Endothelial cell of umbilical vein (primary cell): ENCODE data around the gene C6orf132. TPM values are rescaled to one million over a fixed set of nuclear protein-coding genes. Genes with fewer than 3 reads are reported as not detected.

Experiments used
- BruUV-seq: library from RNA; stranded (reverse); fragments of 400-500 nt; replicated peaks from 2 replicates; lab custom pipeline; 2021; lab: Mats Ljungman, UMichigan
- CTCF ChIA-PET: fragments of 300-600, 350-600 bp; sonication (Branson Sonifier 250); formaldehyde crosslinking; loops from one replicate; lab custom pipeline; 2021; ENCODE audit warnings: antibody characterized with exemption, inconsistent platforms; lab: Charles Lee
- POLR2A ChIA-PET: fragments of 300-600, 350-600 bp; sonication (Branson Sonifier 250); formaldehyde crosslinking; loops from one replicate; lab custom pipeline; 2021; ENCODE audit warnings: antibody characterized with exemption, inconsistent platforms; lab: Charles Lee
- DNase-seq: peaks from one replicate; pipeline ENCODE4 v3.0.0-alpha.2; 2011; ENCODE audit warnings: low read depth, low spot score
- FAIRE-seq: peaks from 2 replicates; lab custom pipeline; 2011; peaks lifted over from hg19 to GRCh38; lab: Jason Lieb, UNC
- H2AFZ ChIP-seq: 2 replicates; pipeline ENCODE4 v1.6.0; 2012; ENCODE audit warnings: low read depth, low read length, control low read depth, inconsistent platforms
- H3K27ac ChIP-seq: 2 replicates; pipeline ENCODE4 v1.5.1; 2011; ENCODE audit warnings: low read depth, mild to moderate bottlenecking, control low read depth, low read length, moderate library complexity; ENCODE audit not compliant: insufficient read depth
- H3K27me3 ChIP-seq, 2 experiments: 2 replicates each; pipeline versions ENCODE4 v1.6.0 to v1.6.1; 2011; ENCODE audit warnings: low read length in 2 of 2, mixed read lengths in 1 of 2; ENCODE audit not compliant: control insufficient read depth in 2 of 2, insufficient read depth in 2 of 2
- H3K36me3 ChIP-seq, 2 experiments: 2 replicates in 1 of 2; 3 replicates in 1 of 2; pipeline ENCODE4 v1.5.1; 2011; ENCODE audit warnings: low read length in 2 of 2, mild to moderate bottlenecking in 1 of 2, moderate library complexity in 1 of 2; ENCODE audit not compliant: control insufficient read depth in 2 of 2, insufficient read depth in 2 of 2; ENCODE audit errors: extremely low read depth in 1 of 2
- H3K4me1 ChIP-seq: 3 replicates; pipeline ENCODE4 v1.5.1; 2011; ENCODE audit warnings: mild to moderate bottlenecking, low read length; ENCODE audit not compliant: control insufficient read depth, insufficient read depth; ENCODE audit errors: extremely low read depth
- H3K4me2 ChIP-seq: 2 replicates; pipeline ENCODE4 v1.6.1; 2011; ENCODE audit warnings: low read length, control low read depth, mixed read lengths; ENCODE audit not compliant: insufficient read depth
- H3K4me3 ChIP-seq, 3 experiments: fragments of 200-600 bp in 1 of 3; sonication (generic), shearing (Covaris generic) in 1 of 3; replicated peaks in 1 of 3; 2 replicates each; pipeline ENCODE4 v1.5.1; 2011 to 2016; ENCODE audit warnings: control low read depth in 3 of 3, low read length in 3 of 3, mild to moderate bottlenecking in 2 of 3, inconsistent platforms in 1 of 3, low read depth in 1 of 3, moderate library complexity in 1 of 3; ENCODE audit not compliant: insufficient read depth in 1 of 3
- H3K79me2 ChIP-seq: 2 replicates; pipeline ENCODE4 v1.6.0; 2012; ENCODE audit warnings: low read length, inconsistent platforms; ENCODE audit not compliant: control insufficient read depth, insufficient read depth
- H3K9ac ChIP-seq: replicated peaks from 2 replicates; pipeline ENCODE3; 2011; ENCODE audit warnings: low read length, control low read depth; ENCODE audit not compliant: insufficient read depth; ENCODE audit errors: extremely low read depth
- H3K9me1 ChIP-seq: replicated peaks from 3 replicates; pipeline ENCODE4 v1.6.0; 2011; ENCODE audit warnings: mild to moderate bottlenecking, low read length; ENCODE audit not compliant: control insufficient read depth, insufficient read depth; ENCODE audit errors: extremely low read depth
- H3K9me3 ChIP-seq: replicated peaks from 2 replicates; pipeline ENCODE4 v1.5.1; 2012; ENCODE audit warnings: low read length, inconsistent platforms; ENCODE audit not compliant: control insufficient read depth, insufficient read depth
- H4K20me1 ChIP-seq: replicated peaks from 2 replicates; pipeline ENCODE3; 2011; ENCODE audit warnings: mild to moderate bottlenecking, low read length; ENCODE audit not compliant: control insufficient read depth, insufficient read depth; ENCODE audit errors: extremely low read depth
- CTCF ChIP-seq, 2 donors: IDR thresholded peaks; 1 replicate in 1 of 2; 2 replicates in 1 of 2; pipeline ENCODE4 v1.5.1; 2011; ENCODE audit warnings: low read length in 2 of 2, mild to moderate bottlenecking in 2 of 2, moderate library complexity in 2 of 2, control low read depth in 1 of 2, inconsistent platforms in 1 of 2, low read depth in 1 of 2; ENCODE audit not compliant: insufficient read depth in 1 of 2; ENCODE audit errors: extremely low read depth in 1 of 2
- EZH2 ChIP-seq: IDR thresholded peaks from 2 replicates; pipeline ENCODE4 v1.6.1; 2012; ENCODE audit warnings: borderline replicate concordance, low read depth, mild to moderate bottlenecking, moderate library complexity, low read length, inconsistent platforms; ENCODE audit not compliant: severe bottlenecking
- GATA2 ChIP-seq: IDR thresholded peaks from 2 replicates; pipeline ENCODE4 v1.7.0; 2011; ENCODE audit warnings: low read depth, mild to moderate bottlenecking, moderate library complexity, mixed read lengths, low read length; ENCODE audit not compliant: insufficient read length, insufficient read depth
- MAX ChIP-seq: IDR thresholded peaks from 2 replicates; pipeline ENCODE4 v1.6.1; 2011; ENCODE audit not compliant: insufficient read depth, insufficient read length
- MYC ChIP-seq: IDR thresholded peaks from one replicate; pipeline ENCODE4 v1.6.1; 2011; ENCODE audit warnings: mild to moderate bottlenecking, low read depth, low read length
- POLR2A ChIP-seq: IDR thresholded peaks from 2 replicates; pipeline ENCODE4 v1.6.1; 2012; ENCODE audit warnings: low read depth, mild to moderate bottlenecking, control low read depth, low read length
- dilution Hi-C: fragments of 300-500 bp; cut with MboI; formaldehyde crosslinking; loops from one replicate; pipeline ENCODE4 v1.15.0; 2019; ENCODE audit warnings: low sequenced_read_pairs; ENCODE audit not compliant: extremely low pct_ligation_motif_present
- intact Hi-C: fragments of 100-400 bp; cut with micrococcal nuclease; formaldehyde crosslinking; loops from one replicate; pipeline ENCODE4 v1.10.0; 2022
- polyA plus RNA-seq, 4 experiments: library from polyadenylated mRNA; depleted of rRNA in 3 of 4; stranded (reverse) in 3 of 4; unstranded in 1 of 4; fragments of >200 nt; gene quantifications; 2 replicates each; pipeline versions ENCODE4 v1.2.1 to v1.2.3, GENCODE V29; 2011 to 2012; ENCODE audit warnings: missing spikeins in 1 of 4
- total RNA-seq: library from RNA; stranded (reverse); gene quantifications from 2 replicates; pipeline ENCODE4 v1.2.3, GENCODE V29; 2021

C6orf132 gene
- total and polyA plus RNA-seq, 2 donors (not counting 3 experiments of a cell fraction or from before 2014, with no cell fraction given): 0.15 to 0.71 TPM

- intact Hi-C loops (no loop called here), dilution Hi-C loops (no loop called here)
- no peak overlapping the region for H2AFZ ChIP-seq
- DNase-seq: no peak
- FAIRE-seq: no peak
- no peak overlapping the region for H3K4me3 ChIP-seq
- no peaks in the 10 kb centered on the region for H3K9me3 ChIP-seq
- no peak overlapping the region for H3K9ac ChIP-seq
- no peaks in the 10 kb centered on the region for H3K4me1 ChIP-seq
- no TSS peak for BruUV-seq
- no peaks in the 10 kb centered on the region for H3K79me2 ChIP-seq
- no peaks in the 10 kb centered on the region for H3K36me3 ChIP-seq
- no peak overlapping the region for H3K4me2 ChIP-seq
- H3K27me3 ChIP-seq: peaks cover 0 to 2% of the 10 kb centered on the region in 2 experiments
- TF ChIP-seq EZH2 (no peak), MYC (no peak), GATA2 (no peak), POLR2A (no peak)
- H3K9me1 ChIP-seq: no peaks in the 10 kb centered on the region
- CTCF ChIA-PET: interaction anchor here (0.6 to 1.3 kb wide), 3 partner anchors 11 to 146 kb away, joined by 3 to 4 read pairs (median 4); no protein-coding TSS in a partner anchor
- H3K27ac ChIP-seq: no peak overlapping the region
- no peaks in the 10 kb centered on the region for H4K20me1 ChIP-seq
- POLR2A ChIA-PET: no interaction called here
Measured at GRCh38 chr6:42093582-42094329, 48.7 kb downstream of the C6orf132 start.

GRCh38 chr6:42091718-42092023, 50.7 kb downstream of the C6orf132 start:
- H4K20me1 ChIP-seq: no peaks in the 10 kb centered on the region
- ChIA-PET CTCF (interaction anchor here (1.6 to 1.7 kb wide), 2 partner anchors 12 to 456 kb away, joined by 4 to 7 read pairs; no protein-coding TSS in a partner anchor), POLR2A (no interaction called here)
- H2AFZ ChIP-seq: no peak overlapping the region
- peaks cover 0 to 2% of the 10 kb centered on the region in 2 experiments for H3K27me3 ChIP-seq
- H3K79me2 ChIP-seq: no peaks in the 10 kb centered on the region
- no peak overlapping the region for H3K4me3 ChIP-seq
- no peaks in the 10 kb centered on the region for H3K4me1 ChIP-seq
- H3K9me1 ChIP-seq: no peaks in the 10 kb centered on the region
- no peak overlapping the region for H3K27ac ChIP-seq
- DNase-seq (no peak), FAIRE-seq (no peak)
- intact Hi-C loops: no loop called here
- dilution Hi-C loops: no loop called here
- H3K4me2 ChIP-seq: no peak overlapping the region
- no peaks in the 10 kb centered on the region for H3K36me3 ChIP-seq
- no TSS peak for BruUV-seq
- H3K9ac ChIP-seq: no peak overlapping the region
- no peaks in the 10 kb centered on the region for H3K9me3 ChIP-seq
- TF ChIP-seq CTCF (IDR thresholded peaks at IDR 0.05; ENCODE audit: extremely low read depth in 1 of 2, insufficient read depth in 1 of 2, low read depth in 1 of 2, low read length in 2 of 2): no peak
- no peak for TF ChIP-seq MAX
- no peak for TF ChIP-seq EZH2
